Adipose tissue (tissue), 3 donors: Measurements from ENCODE around the gene KRTAP5-4. TPM values are rescaled to one million over a fixed set of nuclear protein-coding genes. Genes with fewer than 3 reads are reported as not detected.
"Not testable (repeated sequence)": the region's sequence is repeated elsewhere in the genome, so short reads cannot be mapped to it uniquely, and the experiment has no call there.

Experiments
- H3K27ac ChIP-seq: one replicate; pipeline ENCODE4 v1.5.1; 2013; ENCODE audit warnings: low read depth, low read length
- WGBS, 3 donors: extraction: QIAGEN DNeasy Blood & Tissue Kit; methylation state at CpG; one replicate each; pipeline ENCODE4 v1.1.7; 2013; 5-methylcytosine and 5-hydroxymethylcytosine counted together
- polyA plus RNA-seq, 3 donors: library from polyadenylated mRNA; stranded (reverse); fragments of 200-250 nt; gene quantifications; one replicate each; pipeline ENCODE4 v1.2.3, GENCODE V29; 2013
- donor health status: healthy with polysubstance abuse.
- donor health status: Bipolar disorder and iron deficiency.
- donor health status: healthy.

Gene KRTAP5-4
- polyA plus RNA-seq, 3 donors = not detected

DNA sequence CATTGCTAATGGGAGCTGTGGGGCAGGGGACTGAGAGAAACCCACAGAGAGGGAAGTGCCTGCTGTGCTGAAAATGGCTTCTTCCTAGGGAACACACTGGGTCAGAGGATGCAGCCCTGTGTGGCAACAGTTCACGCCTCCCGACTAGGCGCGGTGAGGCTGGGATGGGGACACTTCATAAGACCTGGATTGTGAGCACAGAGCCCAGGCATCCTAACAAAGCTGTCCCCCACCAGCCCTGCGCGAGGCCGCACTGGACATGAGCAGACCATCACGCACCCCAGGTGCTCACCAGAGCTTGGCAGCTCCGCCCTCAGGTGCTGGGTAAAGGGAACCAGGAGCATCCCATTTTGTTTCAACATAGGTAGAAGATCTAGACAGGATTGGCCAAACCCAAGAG is 1.8 kb upstream of the KRTAP5-4 start:
- 70 to 81% (median 80%) methylated on average over 9 of the region's 9 CpGs for WGBS, 3 donors
- no peak overlapping the region for H3K27ac ChIP-seq

- 29 to 64% (median 43%) methylated on average over 10 of the region's 10 CpGs for WGBS, 3 donors
- no peak overlapping the region for H3K27ac ChIP-seq
These were observed 2.5 kb downstream of the KRTAP5-4 start for GRCh38 chr11:1619449-1619848.

DNA sequence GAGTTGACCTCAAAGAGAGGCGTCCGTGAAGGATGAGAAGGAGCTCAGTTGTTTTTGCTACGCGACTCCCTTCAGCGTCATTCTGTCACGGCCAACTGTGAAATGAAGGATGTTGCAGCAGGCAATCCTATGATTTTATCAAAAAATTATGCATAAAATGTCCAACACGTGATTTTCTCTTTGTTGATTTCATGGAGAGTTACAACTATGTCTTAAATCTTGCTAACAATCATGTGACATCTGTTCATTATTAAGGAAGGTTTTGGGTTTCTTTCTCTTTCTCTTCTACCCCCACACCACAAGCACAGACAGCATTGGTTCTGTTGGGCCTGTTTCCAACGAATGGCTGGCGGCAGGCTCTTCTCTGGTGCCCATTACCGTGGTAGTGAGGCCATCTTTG is 3.7 kb downstream of the KRTAP5-4 start:
- H3K27ac ChIP-seq = no peak overlapping the region
- 82 to 87% (median 87%) methylated on average over 10 of the region's 10 CpGs for WGBS, 3 donors

DNA sequence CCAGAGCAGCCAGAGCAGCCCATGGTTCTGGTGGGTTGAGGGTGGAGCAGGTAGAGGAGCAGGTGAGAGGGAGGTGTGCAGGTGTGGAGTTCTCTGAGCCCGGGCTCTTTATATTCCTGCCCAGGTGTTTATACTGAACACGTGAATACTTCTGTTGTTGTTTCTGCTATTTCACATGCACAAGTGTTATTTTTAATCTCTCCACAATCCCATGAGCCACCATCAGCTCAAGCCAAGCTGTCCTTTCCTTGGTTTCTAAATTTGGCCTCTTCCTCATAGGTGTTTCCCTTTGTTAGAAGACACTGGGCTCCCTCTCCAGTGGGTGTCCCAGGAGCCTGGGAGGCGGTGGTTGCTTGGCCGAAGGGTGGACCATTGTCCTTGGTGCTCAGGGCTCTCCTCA is 13.6 kb downstream of the KRTAP5-4 start, which contains the start of gene KRTAP5-3:
TSS of gene KRTAP5-3 (minus strand) at position 101 of the 400 bp plus-strand sequence. CDS start at position 23, 78 bp downstream.
- no peak within 1 kb of the TSS for H3K27ac ChIP-seq
- WGBS, 3 donors = 58 to 68% (median 62%) methylated on average over 4 of the region's 4 CpGs

GRCh38 chr11:1607901-1608300 is 14.0 kb downstream of the KRTAP5-4 start:
- H3K27ac ChIP-seq = not testable (repeated sequence)
- 46 to 58% (median 50%) methylated on average over 5 of the region's 5 CpGs for WGBS, 3 donors

DNA sequence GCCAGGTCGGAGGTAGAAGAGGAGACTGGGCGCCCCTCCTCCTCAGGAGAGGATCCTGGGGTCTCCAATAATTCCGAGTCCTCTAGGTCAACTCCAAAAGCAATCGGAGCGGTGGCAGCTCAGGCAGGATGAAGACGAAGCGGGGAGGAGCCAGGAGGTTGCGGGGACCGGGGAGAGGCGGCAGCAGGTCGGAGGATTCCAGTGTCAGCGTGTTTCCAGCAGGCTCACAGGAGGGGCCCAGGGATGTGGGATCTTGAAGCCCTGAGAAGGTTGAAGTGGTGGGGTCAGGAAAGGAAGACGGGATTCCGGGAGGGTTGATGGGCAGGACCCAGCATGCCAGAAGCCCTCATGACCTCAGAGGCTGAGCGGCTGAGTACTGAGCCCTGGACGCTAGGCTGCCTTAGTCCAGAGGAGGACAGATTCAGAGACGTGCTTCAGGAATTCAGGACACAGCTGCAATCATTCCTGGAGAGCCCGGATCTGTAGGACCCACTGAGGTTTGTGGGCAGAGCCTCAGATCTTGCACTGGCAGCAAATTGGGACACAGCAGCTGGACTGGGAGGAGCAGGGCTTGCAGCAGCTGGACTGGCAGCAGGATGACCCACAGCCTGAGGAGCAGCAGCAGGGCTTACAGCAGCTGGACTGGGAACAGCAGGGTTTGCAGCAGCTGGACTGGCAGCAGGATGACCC is 14.6 kb downstream of the KRTAP5-4 start:
- WGBS, 3 donors = 39 to 44% (median 44%) methylated on average over 18 of the region's 18 CpGs
- H3K27ac ChIP-seq = not testable (repeated sequence)

GRCh38 chr11:1605923-1606322 is 16.0 kb downstream of the KRTAP5-4 start:
- not testable (repeated sequence) for H3K27ac ChIP-seq
- 81 to 93% (median 82%) methylated on average over 13 of the region's 13 CpGs for WGBS, 3 donors

GRCh38 chr11:1604711-1605110 is 17.2 kb downstream of the KRTAP5-4 start:
- WGBS, 3 donors = 78 to 86% (median 85%) methylated on average over 4 to 7 of the region's 7 CpGs
- no peak overlapping the region for H3K27ac ChIP-seq

DNA sequence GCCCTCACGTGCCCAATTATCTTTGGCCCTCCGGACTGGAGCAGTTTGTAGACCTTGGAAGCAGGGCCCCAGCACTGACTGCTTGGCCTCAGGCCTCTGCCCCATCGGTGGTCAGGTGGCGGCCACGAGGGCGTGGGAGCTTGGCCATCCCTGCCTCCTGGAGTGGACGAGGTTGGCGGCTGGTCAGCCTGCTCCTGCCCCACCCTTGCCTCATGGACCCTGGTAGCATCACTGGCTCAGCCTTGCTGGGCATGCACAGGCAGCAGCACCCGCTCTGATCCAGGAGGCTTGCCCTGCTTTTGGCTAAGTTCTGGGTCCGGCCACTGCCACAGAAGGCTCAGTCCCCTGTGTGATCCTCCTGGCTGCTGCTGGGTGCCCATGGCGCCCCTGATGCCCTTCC is 17.8 kb downstream of the KRTAP5-4 start:
- H3K27ac ChIP-seq = no peak overlapping the region
- WGBS, 3 donors = 90 to 93% (median 91%) methylated on average over 11 of the region's 11 CpGs

GRCh38 chr11:1603629-1604028 is 18.3 kb downstream of the KRTAP5-4 start:
- 69 to 93% (median 88%) methylated on average over 1 of the region's 1 CpG for WGBS, 3 donors
- H3K27ac ChIP-seq = no peak overlapping the region

DNA sequence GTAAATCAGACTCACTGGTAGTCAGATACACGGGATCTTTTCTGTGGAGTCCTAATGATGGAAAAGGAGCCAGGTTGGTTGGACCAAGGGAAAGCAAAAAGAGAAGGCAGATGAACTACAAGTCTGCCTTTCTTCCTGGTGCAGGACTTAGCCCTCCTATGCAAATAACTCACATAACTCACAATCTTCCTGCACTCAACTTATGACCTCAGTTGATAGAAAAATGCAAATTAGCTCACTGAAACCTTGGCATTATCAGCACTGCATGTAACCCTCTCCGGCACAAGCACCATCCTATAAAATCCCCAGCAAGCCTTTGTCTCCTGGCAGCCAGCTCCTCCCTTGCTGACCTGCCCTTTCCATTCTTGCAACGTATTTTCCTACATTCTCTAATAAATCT is 20.3 kb downstream of the KRTAP5-4 start:
- WGBS, 3 donors = 60 to 75% (median 62%) methylated on average over 3 of the region's 3 CpGs
- not testable (repeated sequence) for H3K27ac ChIP-seq

GRCh38 chr11:1600626-1601025 is 21.3 kb downstream of the KRTAP5-4 start:
- 53 to 76% (median 74%) methylated on average over 5 of the region's 5 CpGs for WGBS, 3 donors
- H3K27ac ChIP-seq = no peak overlapping the region

DNA sequence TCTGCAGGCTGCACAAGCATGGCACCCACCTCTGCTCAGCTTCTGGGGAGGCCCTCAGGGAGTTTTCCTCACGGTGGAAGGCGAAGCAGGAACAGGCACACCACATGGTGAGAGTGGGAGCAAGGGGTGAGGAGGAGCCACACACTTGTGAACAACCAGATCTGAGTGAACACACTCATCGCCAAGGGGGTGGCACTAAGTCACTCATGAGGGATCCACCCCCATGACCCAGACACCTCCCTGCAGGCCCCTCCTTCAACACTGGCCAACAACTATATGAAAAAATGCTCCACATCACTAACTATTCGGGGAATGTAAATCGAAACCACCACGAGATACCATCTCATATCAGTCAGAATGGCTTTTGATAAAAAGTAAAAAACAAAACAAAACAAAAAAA is 23.1 kb downstream of the KRTAP5-4 start:
- WGBS, 3 donors = 66 to 74% (median 71%) methylated on average over 6 of the region's 6 CpGs
- no peak overlapping the region for H3K27ac ChIP-seq

- H3K27ac ChIP-seq = not testable (repeated sequence)
- WGBS, 3 donors = 79 to 93% (median 80%) methylated on average over 3 of the region's 3 CpGs
These were observed 23.5 kb downstream of the KRTAP5-4 start for GRCh38 chr11:1598406-1598805.

GRCh38 chr11:1597994-1598380 is 24.0 kb downstream of the KRTAP5-4 start, which contains the start of gene KRTAP5-2:
TSS of gene KRTAP5-2 (minus strand) at chr11:1598294. CDS start at chr11:1598250, 44 bp downstream.
- 42 to 81% (median 68%) methylated on average over 4 of the region's 4 CpGs for WGBS, 3 donors
- no peak within 1 kb of the TSS for H3K27ac ChIP-seq

DNA sequence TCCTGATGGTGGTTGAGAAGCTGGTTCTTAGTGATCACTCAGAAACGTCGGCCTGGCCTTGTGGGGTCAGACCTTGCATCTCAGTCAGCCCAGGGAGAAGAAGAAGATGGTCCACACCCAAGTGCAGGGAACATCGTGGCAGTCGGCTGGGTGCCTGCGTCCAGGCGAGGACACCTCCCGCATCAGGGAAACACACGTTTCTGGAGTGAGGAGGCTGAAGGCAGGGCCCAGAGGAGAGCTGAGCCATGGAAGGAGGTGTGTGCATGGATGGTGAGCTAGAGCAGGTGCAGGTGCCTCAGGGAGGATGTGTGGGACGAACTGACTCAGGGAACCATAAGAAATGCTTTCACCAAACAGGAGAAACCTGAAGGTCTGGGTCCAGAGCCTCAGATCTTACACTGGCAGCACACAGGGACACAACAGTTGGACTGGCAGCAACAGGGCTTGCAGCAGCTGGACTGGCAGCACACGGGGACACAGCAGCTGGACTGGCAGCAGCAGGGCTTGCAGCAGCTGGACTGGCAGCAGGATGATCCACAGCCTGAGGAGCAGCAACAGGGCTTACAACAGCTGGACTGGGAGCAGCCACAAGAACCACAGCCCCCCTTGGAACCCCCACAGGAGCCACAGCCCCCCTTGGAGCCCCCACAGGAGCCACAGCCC is 24.5 kb downstream of the KRTAP5-4 start:
- 80 to 91% (median 84%) methylated on average over 10 of the region's 10 CpGs for WGBS, 3 donors

GRCh38 chr11:1596576-1597121 is 25.3 kb downstream of the KRTAP5-4 start:
- 60 to 74% (median 63%) methylated on average over 19 of the region's 19 CpGs for WGBS, 3 donors
- not testable (repeated sequence) for H3K27ac ChIP-seq

More for the DNA sequence above, 24.5 kb downstream of the KRTAP5-4 start:
- H3K27ac ChIP-seq = no peak overlapping the region

DNA sequence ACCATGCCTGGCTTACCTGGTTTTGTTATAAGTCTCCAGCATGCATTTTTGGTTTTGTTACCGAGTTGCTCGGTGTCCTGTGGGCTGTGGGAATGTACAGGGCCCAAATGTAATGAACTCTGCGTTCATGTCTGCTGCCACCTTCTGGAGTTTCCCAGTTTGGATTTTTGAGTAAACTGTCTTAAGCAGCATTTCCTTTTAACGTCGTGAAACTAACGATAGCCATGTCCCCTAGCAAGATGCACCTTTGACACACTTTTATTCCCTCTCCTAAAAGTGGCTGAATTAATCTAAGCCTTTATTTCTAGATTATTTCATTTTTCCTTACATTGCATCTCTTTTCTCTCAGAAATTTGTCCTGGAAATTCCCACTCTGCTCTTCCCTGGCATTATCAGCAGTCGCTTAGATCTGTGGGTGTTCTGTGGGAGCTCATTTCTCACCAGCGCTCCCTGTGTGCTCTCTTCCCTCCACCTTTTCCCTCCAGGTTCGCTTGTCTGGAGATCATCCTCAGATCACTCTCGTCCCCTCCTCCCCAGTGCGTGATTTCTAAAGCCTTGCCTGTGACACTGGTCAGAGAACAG is 25.9 kb downstream of the KRTAP5-4 start:
- H3K27ac ChIP-seq = not testable (repeated sequence)
- WGBS, 3 donors = 45 to 64% (median 47%) methylated on average over 11 of the region's 11 CpGs

DNA sequence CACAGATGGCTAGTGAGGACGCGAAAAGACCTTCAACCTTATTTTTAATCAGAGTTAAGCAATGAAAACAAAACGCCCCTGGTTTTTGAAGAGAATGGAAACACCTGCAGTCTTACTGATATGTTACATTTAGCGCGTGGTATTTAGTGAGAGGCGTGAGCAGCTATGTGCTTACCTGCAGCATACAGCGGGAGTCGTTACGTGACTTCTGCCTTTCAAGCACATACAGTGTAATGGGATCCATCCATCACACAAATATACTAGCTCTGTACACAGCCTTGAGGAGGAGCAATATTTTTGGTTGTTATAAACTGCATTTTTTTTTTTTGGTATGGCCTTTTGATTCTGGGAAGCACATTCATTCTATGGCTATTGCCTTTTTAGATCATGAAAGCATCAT is 29.3 kb downstream of the KRTAP5-4 start:
- 52 to 73% (median 66%) methylated on average over 9 of the region's 9 CpGs for WGBS, 3 donors
- H3K27ac ChIP-seq = no peak overlapping the region
